Superior temporal gyrus (tissue), 1 donor: ENCODE results near the gene LY6G6D.

Experiments
- DNase-seq: peaks from one replicate; pipeline ENCODE4 v3.0.0-alpha.2; 2016; ENCODE audit errors: extremely low spot score

LY6G6D gene

GRCh38 chr6:31715022-31715958 lies at the start of gene LY6G6D:
LY6G6D (plus strand) TSS chr6:31715348; CDS start chr6:31715356, 8 bp downstream.
- no peak for DNase-seq

GRCh38 chr6:31665501-31666336 lies 49.4 kb upstream of the LY6G6D start, which contains the start of gene CSNK2B:
CSNK2B (plus strand) TSS chr6:31666080; CDS start chr6:31666832, 752 bp downstream.
- peak; percentile 99 for DNase-seq

GRCh38 chr6:31666337-31666965 lies 48.7 kb upstream of the LY6G6D start:
- no peak for DNase-seq

- no peak for DNase-seq
Observed at GRCh38 chr6:31669676-31670075, 45.5 kb upstream of the LY6G6D start, which contains the start of gene LY6G5B. LY6G5B (plus strand) TSS chr6:31669976; CDS start chr6:31670951, 975 bp downstream.

GRCh38 chr6:31676322-31676903 lies 38.7 kb upstream of the LY6G6D start:
- DNase-seq: no peak

- DNase-seq: no peak
Observed at GRCh38 chr6:31676904-31677303, 38.2 kb upstream of the LY6G6D start.

GRCh38 chr6:31677955-31678354 lies 37.2 kb upstream of the LY6G6D start:
- no peak for DNase-seq

- peak; percentile 83 for DNase-seq
Observed at GRCh38 chr6:31680226-31681134, 34.7 kb upstream of the LY6G6D start, which contains the start of gene LY6G5C. LY6G5C (minus strand) TSS chr6:31681067; CDS start chr6:31680373, 694 bp downstream.

GRCh38 chr6:31681135-31681671 lies 33.9 kb upstream of the LY6G6D start:
- DNase-seq: peak; percentile 48

GRCh38 chr6:31683591-31683990 lies 31.6 kb upstream of the LY6G6D start:
- no peak for DNase-seq

GRCh38 chr6:31686483-31686882 lies 28.7 kb upstream of the LY6G6D start:
- no peak for DNase-seq

- DNase-seq: no peak
Observed at GRCh38 chr6:31687321-31687720, 27.8 kb upstream of the LY6G6D start.

- no peak for DNase-seq
Observed at GRCh38 chr6:31687860-31688693, 27.1 kb upstream of the LY6G6D start.

- no peak for DNase-seq
Observed at GRCh38 chr6:31689249-31690110, 25.7 kb upstream of the LY6G6D start.

- no peak for DNase-seq
Observed at GRCh38 chr6:31690231-31691077, 24.7 kb upstream of the LY6G6D start.

GRCh38 chr6:31691078-31691463 lies 24.1 kb upstream of the LY6G6D start:
- no peak for DNase-seq

- no peak for DNase-seq
Observed at GRCh38 chr6:31691564-31692108, 23.5 kb upstream of the LY6G6D start.
